A549 treated with AZD9567 at 1 μM for 4 hours (cell line): Measurements from ENCODE around the gene ETDC. TPM values are rescaled to one million over a fixed set of nuclear protein-coding genes. Genes with fewer than 3 reads are reported as not detected.

Source experiments
- total RNA-seq: library from RNA; stranded (reverse); fragments of 200-300 nt; extraction: Qiagen RNA extraction; gene quantifications from 5 replicates; pipeline ENCODE4 v1.2.3, GENCODE V29; 2022; ENCODE audit not compliant: insufficient read depth

The ETDC gene
- total RNA-seq, result not detected in 5 replicates

DNA sequence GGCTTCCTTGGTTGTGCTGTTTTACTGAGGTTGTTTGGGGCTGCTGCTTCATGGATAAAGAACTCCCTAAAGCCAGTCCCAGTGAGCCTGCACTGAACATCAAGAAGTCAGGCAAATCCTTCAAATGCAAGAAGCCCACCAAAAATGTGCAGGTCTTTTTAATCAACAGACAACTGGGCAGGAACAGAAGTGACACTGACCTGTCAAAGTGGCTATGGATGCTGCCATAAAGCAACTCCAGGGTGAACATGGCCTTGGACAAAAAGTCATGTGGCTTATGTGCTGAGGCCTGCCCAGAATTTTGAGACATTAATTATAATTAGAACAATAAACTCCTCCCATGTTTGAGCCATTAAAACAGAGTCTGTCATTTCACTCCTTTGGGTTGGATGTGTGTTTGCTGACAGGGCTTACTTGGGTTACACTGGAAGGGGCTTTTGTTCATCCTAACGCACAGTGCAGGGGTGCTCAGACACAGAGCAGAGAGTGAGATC lies at the start of gene ETDC:
ETDC (plus strand) TSS at position 51 of the 494 bp plus-strand sequence; CDS start at position 51, 0 bp downstream.

Other genes starting within 250 kb of the ETDC start
- 0.06 to 0.09 TPM (median 0.06 TPM) in 3 of 5 replicates, not detected in the others for gene SMIM10L2B, start 210.8 kb upstream of the ETDC start, total RNA-seq
- gene ETDB, start 189.0 kb upstream of the ETDC start, total RNA-seq, result not detected in 5 replicates
- not detected in 5 replicates for gene CT55, start 138.1 kb upstream of the ETDC start, total RNA-seq
- not detected in 5 replicates for gene ETDA, start 57.4 kb upstream of the ETDC start, total RNA-seq
- 3.0 to 4.6 TPM (median 3.2 TPM) in 5 replicates for gene ZNF75D, start 34.6 kb downstream of the ETDC start, total RNA-seq
- gene ZNF449, start 35.3 kb downstream of the ETDC start, total RNA-seq, result 3.1 to 5.0 TPM (median 4.3 TPM) in 5 replicates
- 0.11 to 0.48 TPM (median 0.14 TPM) in 5 replicates for gene SMIM10L2A, start 112.5 kb downstream of the ETDC start, total RNA-seq
- 0.10 to 0.24 TPM (median 0.14 TPM) in 4 of 5 replicates, not detected in the other for gene INTS6L, start 211.2 kb downstream of the ETDC start, total RNA-seq